B cell (primary cell): ENCODE data around the gene UCN2. TPM values are rescaled to one million over a fixed set of nuclear protein-coding genes. Genes with fewer than 3 reads are reported as not detected.
A peak's percentile ranks its signal among the peaks of the same experiment; 100 is the strongest.

Source experiments
- ATAC-seq: fragments of 200-7000 bp; cut with Tn5 transposase; one replicate; pipeline ENCODE4 v1.10.0; 2021; ENCODE audit warnings: low read depth, mild to moderate bottlenecking, moderate number of reproducible peaks, moderate library complexity
- CTCF ChIA-PET: fragments of 350-600 bp; sonication (Branson Sonifier 250); formaldehyde crosslinking; loops from one replicate; lab custom pipeline; 2021; ENCODE audit warnings: antibody characterized with exemption, inconsistent platforms; lab: Charles Lee
- POLR2A ChIA-PET: fragments of 350-600 bp; sonication (Branson Sonifier 250); formaldehyde crosslinking; loops from one replicate; lab custom pipeline; 2021; ENCODE audit warnings: antibody characterized with exemption; lab: Charles Lee
- DNase-seq: peaks from one replicate; pipeline ENCODE4 v3.0.0; 2013
- H2AFZ ChIP-seq: 2 replicates; pipeline ENCODE4 v1.6.1; 2012; ENCODE audit warnings: mild to moderate bottlenecking, low read depth, low read length; ENCODE audit not compliant: insufficient read depth, poor library complexity, severe bottlenecking
- H3K27ac ChIP-seq, 2 donors: 1 replicate in 1 of 2; 2 replicates in 1 of 2; pipeline ENCODE4 v1.5.1; 2012 to 2013; ENCODE audit warnings: low read length in 2 of 2, mild to moderate bottlenecking in 2 of 2, moderate library complexity in 1 of 2
- H3K27me3 ChIP-seq, 4 experiments: fragments of 200-600 bp in 1 of 4; sonication (generic) in 1 of 4; replicated peaks in 1 of 4; 1 replicate in 2 of 4; 2 replicates in 2 of 4; pipeline versions ENCODE4 v1.6.1 to v1.7.0; 2013 to 2016; ENCODE audit warnings: low read length in 3 of 4, mild to moderate bottlenecking in 2 of 4, mixed read lengths in 1 of 4, moderate library complexity in 1 of 4; ENCODE audit not compliant: insufficient read depth in 4 of 4, control insufficient read depth in 3 of 4; ENCODE audit errors: control extremely low read depth in 1 of 4
- H3K36me3 ChIP-seq, 2 experiments: replicated peaks in 1 of 2; 1 replicate in 1 of 2; 2 replicates in 1 of 2; pipeline versions ENCODE4 v1.6.1 to v1.7.1; 2013; ENCODE audit warnings: low read length in 1 of 2; ENCODE audit not compliant: insufficient read depth in 2 of 2, control insufficient read depth in 1 of 2; ENCODE audit errors: control extremely low read depth in 1 of 2, extremely low read depth in 1 of 2
- H3K4me1 ChIP-seq, 2 donors: fragments of 200-600 bp in 1 of 2; sonication (generic) in 1 of 2; 1 replicate in 1 of 2; 2 replicates in 1 of 2; pipeline versions ENCODE4 v1.5.1 to v1.6.1; 2013 to 2017; ENCODE audit warnings: low read length in 2 of 2; ENCODE audit not compliant: control insufficient read depth in 2 of 2, insufficient read depth in 2 of 2
- H3K4me2 ChIP-seq: replicated peaks from 2 replicates; pipeline ENCODE3; 2012; ENCODE audit warnings: mild to moderate bottlenecking, low read depth, low read length; ENCODE audit not compliant: poor library complexity, severe bottlenecking
- H3K4me3 ChIP-seq, 5 experiments: fragments of 200-600 bp in 1 of 5; sonication (generic) in 1 of 5; 1 replicate in 3 of 5; 2 replicates in 2 of 5; pipeline versions ENCODE4 v1.5.1 to v1.7.0; 2011 to 2016; ENCODE audit warnings: low read length in 4 of 5, mild to moderate bottlenecking in 4 of 5, low read depth in 2 of 5, control low read depth in 1 of 5, moderate library complexity in 1 of 5; ENCODE audit not compliant: insufficient read depth in 1 of 5; ENCODE audit errors: control extremely low read depth in 1 of 5, extremely low read depth in 1 of 5
- H3K79me2 ChIP-seq: fragments of 200-600 bp; sonication (generic); one replicate; pipeline ENCODE4 v1.6.0; 2016; ENCODE audit warnings: low read length; ENCODE audit not compliant: control insufficient read depth, insufficient read depth
- H3K9ac ChIP-seq: fragments of 200-600 bp; sonication (generic); 2 replicates; pipeline ENCODE4 v1.6.1; 2017; ENCODE audit warnings: mild to moderate bottlenecking, low read length, moderate library complexity
- H3K9me3 ChIP-seq, 3 donors: one replicate each; pipeline versions ENCODE4 v1.6.1 to v1.7.1; 2013; ENCODE audit warnings: low read length in 2 of 3; ENCODE audit not compliant: control insufficient read depth in 2 of 3, insufficient read depth in 1 of 3; ENCODE audit errors: control extremely low read depth in 1 of 3
- H4K20me1 ChIP-seq: 2 replicates; pipeline ENCODE4 v1.6.0; 2012; ENCODE audit warnings: mild to moderate bottlenecking, low read length; ENCODE audit not compliant: insufficient read depth, control insufficient read depth, poor library complexity, severe bottlenecking
- H3K27ac Mint-ChIP-seq: one replicate; pipeline ENCODE4 v1.8.0; 2021; ENCODE audit warnings: mixed read lengths
- H3K27me3 Mint-ChIP-seq: one replicate; pipeline ENCODE4 v1.8.0; 2021; ENCODE audit warnings: mixed read lengths
- H3K4me1 Mint-ChIP-seq: one replicate; pipeline ENCODE4 v1.8.0; 2021; ENCODE audit warnings: mixed read lengths
- H3K4me3 Mint-ChIP-seq: one replicate; pipeline ENCODE4 v1.8.0; 2021; ENCODE audit warnings: mixed read lengths
- H3K9me3 Mint-ChIP-seq: one replicate; pipeline ENCODE4 v1.8.0; 2022; ENCODE audit warnings: mixed read lengths; ENCODE audit not compliant: insufficient read depth
- CTCF ChIP-seq: fragments of 200-600 bp; IDR thresholded peaks from one replicate; pipeline ENCODE4 v1.8.0; 2022; ENCODE audit warnings: antibody characterized with exemption, mild to moderate bottlenecking
- EZH2 ChIP-seq: IDR thresholded peaks from 2 replicates; pipeline ENCODE4 v1.6.1; 2012; ENCODE audit warnings: borderline replicate concordance, low read depth, mild to moderate bottlenecking, moderate library complexity, low read length; ENCODE audit not compliant: insufficient read depth, poor library complexity, severe bottlenecking
- WGBS: methylation state at CpG from one replicate; pipeline ENCODE4 v1.1.5; 2013; ENCODE audit warnings: missing lambda C conversion rate; ENCODE audit not compliant: insufficient coverage; 5-methylcytosine and 5-hydroxymethylcytosine counted together
- intact Hi-C: fragments of 100-400 bp; cut with micrococcal nuclease; formaldehyde crosslinking; loops from one replicate; pipeline ENCODE4 v1.10.0; 2022
- polyA plus RNA-seq: library from polyadenylated mRNA; depleted of rRNA; stranded (reverse); fragments of >200 nt; gene quantifications from 2 replicates; pipeline ENCODE4 v1.2.3, GENCODE V29; 2012
- total RNA-seq, 2 donors: library from RNA; stranded (reverse); fragments of 120-200 nt in 1 of 2; gene quantifications; 1 replicate in 1 of 2; 2 replicates in 1 of 2; pipeline versions ENCODE4 v1.2.3 to v1.2.4, GENCODE V29; 2013 to 2022

UCN2 gene
- total and polyA plus RNA-seq, 2 donors (not counting 1 experiment from before 2014, with no cell fraction given), result not detected

DNA sequence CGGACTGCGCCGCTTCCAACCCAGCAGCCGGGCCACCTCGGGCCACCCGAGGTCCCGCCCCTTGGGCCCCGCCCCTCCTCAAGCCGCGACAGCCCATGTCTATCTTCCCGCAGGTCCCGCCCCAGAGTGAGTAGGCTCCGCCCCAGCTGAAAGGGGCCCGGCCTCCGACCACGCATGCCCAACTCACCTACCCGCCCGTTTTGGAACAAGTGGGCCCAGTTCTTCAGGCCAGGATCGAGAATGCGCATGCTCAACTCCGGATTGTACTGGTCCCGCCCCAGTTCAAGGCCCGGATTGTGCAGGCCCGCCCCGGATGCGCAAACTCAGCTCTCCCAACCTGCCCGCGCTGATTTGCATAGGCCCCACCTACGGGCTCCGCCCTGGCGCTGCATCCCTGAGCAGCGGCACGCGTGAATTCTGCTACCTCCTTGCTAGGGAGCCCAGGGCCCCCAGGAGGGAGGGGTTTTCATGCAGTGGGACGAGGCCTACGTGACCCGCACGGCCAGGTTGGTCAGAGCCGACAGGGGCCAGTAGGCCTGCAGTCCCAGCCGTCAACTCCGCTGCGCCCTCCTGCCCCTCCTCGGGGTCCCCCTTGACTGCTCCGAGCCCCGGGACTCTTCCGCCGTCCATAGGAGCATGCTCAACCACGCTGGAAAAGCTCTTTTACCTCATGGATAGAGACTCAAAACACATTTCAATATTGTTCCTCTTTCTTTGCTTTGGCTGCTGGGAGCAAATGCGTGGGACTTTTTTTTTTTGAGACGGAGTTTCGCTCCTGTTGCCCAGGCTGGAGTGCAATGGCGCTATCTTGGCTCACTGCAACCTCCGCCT is 6.6 kb downstream of the UCN2 start, which contains the start of gene PFKFB4:
Gene PFKFB4, minus strand, starts transcription at position 8 of the 831 bp plus-strand sequence. CDS start 26 bp downstream, outside the sequence.
- ChIA-PET POLR2A (interaction anchor here (0.6 to 1.2 kb wide), 6 partner anchors 91 to 750 kb away, joined by 3 to 4 read pairs (median 3); partner anchors contain the start of gene NME6), CTCF (interaction anchor here (0.7 to 12.9 kb wide), 9 partner anchors 8 to 648 kb away, joined by 3 to 190 read pairs (median 5); partner anchors contain the start of genes CCDC51 and TMA7)
- H3K27me3 ChIP-seq, result no peaks in the 10 kb centered on the region
- Mint-ChIP-seq H3K4me1 (peaks cover 33% of the 10 kb centered on the region), H3K4me3 (peak within 1 kb of the TSS; percentile 87), H3K27me3 (no peaks in the 10 kb centered on the region), H3K9me3 (no peaks in the 10 kb centered on the region), H3K27ac (peak within 1 kb of the TSS; percentile 80)
- peaks cover 0 to 3% (median 0%) of the 10 kb centered on the region in 3 donors for H3K9me3 ChIP-seq
- peak within 1 kb of the TSS; percentile 41 to 65 for H3K27ac ChIP-seq
- under 1% methylated on average over 53 of the region's 53 CpGs for WGBS
- peak within 1 kb of the TSS; percentile 83 for H3K4me2 ChIP-seq
- H4K20me1 ChIP-seq, result no peaks in the 10 kb centered on the region
- no peak for TF ChIP-seq CTCF
- no peak for TF ChIP-seq EZH2
- peak within 1 kb of the TSS; percentile 89 for H2AFZ ChIP-seq
- DNase-seq, result peak; percentile 100
- H3K4me3 ChIP-seq, result peak within 1 kb of the TSS; percentile 53 to 73 (median 63)
- no peaks in the 10 kb centered on the region for H3K79me2 ChIP-seq
- intact Hi-C loops, result loop anchor here (1.0 to 5.0 kb wide), 12 partner anchors 50 to 914 kb away; partner anchors contain the start of genes CCDC51, CDC25A, DAG1 and IP6K2
- peak; percentile 89 for ATAC-seq
- peak within 1 kb of the TSS; percentile 62 for H3K9ac ChIP-seq
- H3K4me1 ChIP-seq, result peaks cover 16 to 40% of the 10 kb centered on the region in 2 donors
- no peaks in the 10 kb centered on the region for H3K36me3 ChIP-seq
